ENCODE data around the gene CD6. TPM values are rescaled to one million over a fixed set of nuclear protein-coding genes. Genes with fewer than 3 reads are reported as not detected.

Gene CD6
- polyA plus RNA-seq, 12 donors = 0.33 to 2.1 (median 0.81) TPM; not detected in 2

- DNase-seq = no peak
These were observed 12.7 kb downstream of the CD6 start for GRCh38 chr11:60984149-60984548.

- no peak for DNase-seq
These were observed 13.2 kb downstream of the CD6 start for GRCh38 chr11:60984636-60985035.

GRCh38 chr11:60985501-60985900 is 14.0 kb downstream of the CD6 start:
- DNase-seq = no peak

GRCh38 chr11:60985991-60986915 is 14.8 kb downstream of the CD6 start:
- DNase-seq = no peak

- no peak for DNase-seq
These were observed 16.2 kb downstream of the CD6 start for GRCh38 chr11:60987577-60988277.

GRCh38 chr11:60988658-60989057 is 17.2 kb downstream of the CD6 start:
- no peak for DNase-seq

- no peak for DNase-seq
These were observed 17.7 kb downstream of the CD6 start for GRCh38 chr11:60989093-60989650.

GRCh38 chr11:60991457-60991856 is 20.0 kb downstream of the CD6 start:
- DNase-seq = no peak

GRCh38 chr11:60992842-60993409 is 21.4 kb downstream of the CD6 start:
- no peak for DNase-seq

GRCh38 chr11:60993615-60994014 is 22.1 kb downstream of the CD6 start:
- DNase-seq = no peak

GRCh38 chr11:60994541-60995080 is 23.1 kb downstream of the CD6 start:
- DNase-seq = no peak

GRCh38 chr11:60995798-60996197 is 24.3 kb downstream of the CD6 start:
- DNase-seq = no peak

GRCh38 chr11:60996381-60997138 is 25.1 kb downstream of the CD6 start:
- no peak for DNase-seq

- no peak for DNase-seq
These were observed 28.9 kb downstream of the CD6 start for GRCh38 chr11:61000426-61000825.

- no peak for DNase-seq
These were observed 30.5 kb downstream of the CD6 start for GRCh38 chr11:61001931-61002330.

GRCh38 chr11:61002598-61002997 is 31.1 kb downstream of the CD6 start:
- no peak for DNase-seq

- peak; percentile 78 for DNase-seq
These were observed 32.7 kb downstream of the CD6 start for GRCh38 chr11:61004180-61004611.

- DNase-seq = peak; percentile 49
These were observed 33.3 kb downstream of the CD6 start for GRCh38 chr11:61004761-61005181.

GRCh38 chr11:61007383-61007955 is 36.0 kb downstream of the CD6 start:
- no peak for DNase-seq

- DNase-seq = no peak
These were observed 36.7 kb downstream of the CD6 start for GRCh38 chr11:61007956-61008896.
